Activated naive CD8-positive, alpha-beta T cell treated with anti-CD3 and anti-CD28 coated beads for 36 hours (primary cell): ENCODE results near the gene RPL36. TPM values are rescaled to one million over a fixed set of nuclear protein-coding genes. Genes with fewer than 3 reads are reported as not detected.
"Not testable (repeated sequence)": the region's sequence is repeated elsewhere in the genome, so short reads cannot be mapped to it uniquely, and the experiment has no call there.

ENCODE experiments used
- DNase-seq: peaks from one replicate; pipeline ENCODE4 v3.0.0; 2021
- H3K27ac Mint-ChIP-seq: one replicate; pipeline ENCODE4 v1.8.0; 2022; ENCODE audit warnings: mild to moderate bottlenecking, moderate library complexity, mixed read lengths
- H3K27me3 Mint-ChIP-seq: one replicate; pipeline ENCODE4 v1.8.0; 2022; ENCODE audit warnings: mild to moderate bottlenecking, mixed read lengths
- H3K36me3 Mint-ChIP-seq: one replicate; pipeline ENCODE4 v1.8.0; 2021; ENCODE audit warnings: mild to moderate bottlenecking, mixed read lengths
- H3K4me1 Mint-ChIP-seq: one replicate; pipeline ENCODE4 v1.8.0; 2021; ENCODE audit warnings: mixed read lengths
- H3K4me3 Mint-ChIP-seq: one replicate; pipeline ENCODE4 v1.8.0; 2022; ENCODE audit warnings: mild to moderate bottlenecking, moderate library complexity, mixed read lengths
- H3K9me3 Mint-ChIP-seq: one replicate; pipeline ENCODE4 v1.8.0; 2022; ENCODE audit warnings: mixed read lengths
- total RNA-seq, 2 experiments: library from RNA; stranded (reverse); gene quantifications; one replicate each; pipeline ENCODE4 v1.2.3, GENCODE V29; 2021

The RPL36 gene
- total RNA-seq, 2 experiments from 2014 or later, result 1,649 to 1,711 TPM

- no peak for DNase-seq
- Mint-ChIP-seq H3K4me3 (peak overlapping the region; percentile 98), H3K27me3 (no peaks in the 10 kb centered on the region), H3K36me3 (peaks cover 7% of the 10 kb centered on the region), H3K9me3 (no peaks in the 10 kb centered on the region), H3K4me1 (peaks cover 13% of the 10 kb centered on the region), H3K27ac (peak overlapping the region; percentile 94)
Measured at GRCh38 chr19:5680084-5680436, 10.0 kb upstream of the RPL36 start.

DNA sequence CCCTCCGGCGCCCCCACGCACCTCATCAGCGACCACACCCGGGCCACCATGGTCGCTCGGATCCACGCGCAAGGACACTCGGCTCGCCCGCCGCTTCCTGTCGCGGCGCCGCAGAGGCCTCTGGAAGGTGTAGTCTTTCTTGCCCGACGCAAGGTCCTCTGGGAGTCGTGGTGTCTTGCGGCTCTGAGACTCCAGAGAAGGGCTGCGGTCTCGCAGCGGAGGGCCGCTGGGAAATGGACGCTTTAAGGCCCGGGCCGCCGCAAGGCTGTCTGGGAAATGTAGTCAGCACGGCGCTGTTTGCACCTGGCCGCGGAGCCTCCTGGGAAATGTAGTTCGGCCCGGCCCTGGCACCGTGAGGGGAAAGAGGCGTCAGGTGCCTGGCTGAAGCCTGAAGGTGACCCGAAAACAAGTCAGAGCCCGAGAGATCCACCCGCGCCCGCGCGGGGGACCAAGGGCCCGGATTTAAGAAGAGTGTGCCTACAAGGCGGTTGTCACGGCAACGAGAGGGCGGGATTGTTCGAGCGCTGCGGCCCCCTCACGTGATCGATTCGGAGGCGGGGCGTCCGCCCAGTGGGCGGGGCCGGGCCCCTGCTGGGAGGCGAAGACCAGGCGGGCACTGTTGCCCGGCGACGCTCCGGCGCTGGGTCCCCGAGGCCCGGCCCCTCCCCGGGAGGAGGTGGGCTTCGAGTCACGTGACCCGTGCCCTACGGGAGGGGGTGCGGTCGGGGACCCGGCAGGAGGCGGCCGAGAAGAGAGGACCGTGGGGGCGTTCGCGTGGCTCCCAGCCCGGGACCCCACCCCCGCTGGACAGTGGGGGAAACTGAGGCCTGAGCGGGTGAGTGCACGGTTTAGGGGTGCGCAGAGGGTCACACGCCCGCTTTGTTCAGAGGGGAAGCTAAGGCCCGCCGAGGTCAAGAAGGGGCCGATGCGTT lies 9.4 kb upstream of the RPL36 start, which contains the start of the genes HSD11B1L and MICOS13:
Gene HSD11B1L, plus strand, starts transcription at position 591 of the 932 bp plus-strand sequence. CDS start 3,806 bp downstream, outside the sequence.
Gene MICOS13, minus strand, starts transcription at position 80 of the 932 bp plus-strand sequence. Its CDS starts 30 bp downstream, at position 50.
- H3K36me3 Mint-ChIP-seq, result peaks cover 5% of the 10 kb centered on the region
- H3K27ac Mint-ChIP-seq, result peak within 1 kb of the TSS; percentile 94
- H3K4me1 Mint-ChIP-seq, result peaks cover 13% of the 10 kb centered on the region
- peak; percentile 97 for DNase-seq
- H3K27me3 Mint-ChIP-seq, result no peaks in the 10 kb centered on the region
- H3K9me3 Mint-ChIP-seq, result no peaks in the 10 kb centered on the region
- H3K4me3 Mint-ChIP-seq, result peak within 1 kb of the TSS; percentile 98

DNA sequence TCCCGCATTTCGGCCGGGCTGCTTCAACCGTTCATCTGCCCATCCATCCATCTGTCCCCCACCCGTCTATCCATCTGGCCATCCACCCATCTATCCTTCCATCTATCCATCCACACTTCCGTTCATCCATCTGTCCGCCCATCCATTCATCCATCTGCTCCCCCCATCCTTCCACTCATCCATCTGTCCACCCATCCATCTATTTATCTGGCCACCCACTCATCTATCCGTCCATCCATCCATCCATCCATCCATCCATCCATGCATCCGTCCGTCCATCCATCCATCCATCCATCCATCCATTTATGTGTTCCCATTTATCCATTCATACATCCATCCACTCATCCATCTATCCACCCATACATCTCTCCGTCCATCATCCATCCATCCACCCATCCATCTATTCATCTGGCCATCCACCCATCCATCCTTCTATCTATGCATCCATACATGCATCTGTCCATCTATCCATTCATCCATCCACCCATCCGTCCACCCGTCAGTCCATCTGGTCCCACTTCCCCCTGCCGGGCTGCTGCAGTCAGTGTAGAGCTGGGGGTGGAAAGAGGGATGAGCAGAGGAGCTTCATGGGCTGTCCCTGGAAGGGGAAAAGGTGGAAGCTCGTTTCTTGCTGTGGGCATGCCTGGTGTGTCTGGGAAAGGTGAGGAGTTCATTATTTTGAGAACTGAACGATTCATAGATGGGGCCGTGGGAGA lies 8.5 kb upstream of the RPL36 start:
- H3K4me3 Mint-ChIP-seq, result peak overlapping the region; percentile 50
- H3K4me1 Mint-ChIP-seq, result peaks cover 14% of the 10 kb centered on the region
- DNase-seq, result no peak
- H3K27ac Mint-ChIP-seq, result peak overlapping the region; percentile 5
- no peaks in the 10 kb centered on the region for H3K9me3 Mint-ChIP-seq
- H3K36me3 Mint-ChIP-seq, result peaks cover 4% of the 10 kb centered on the region
- no peaks in the 10 kb centered on the region for H3K27me3 Mint-ChIP-seq

DNA sequence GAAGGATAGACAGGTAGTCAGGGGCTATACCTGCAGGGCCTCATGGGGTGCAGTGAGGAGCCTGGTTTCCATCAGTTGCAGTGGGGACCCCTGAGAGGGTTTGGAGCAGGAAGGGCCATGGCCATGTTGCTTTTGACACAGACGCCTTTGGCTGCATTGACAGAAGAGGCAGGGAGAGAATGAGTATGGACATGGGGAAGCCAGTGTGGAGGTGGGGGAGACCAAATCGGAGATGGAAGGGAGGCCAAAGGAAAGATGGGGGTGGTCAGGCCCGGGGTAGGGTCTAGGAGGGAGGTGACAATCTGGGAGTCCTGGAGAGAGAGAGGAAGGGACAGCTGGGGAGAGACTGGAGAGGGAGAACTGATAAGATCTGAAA lies 8.0 kb upstream of the RPL36 start:
- Mint-ChIP-seq H3K9me3 (no peaks in the 10 kb centered on the region), H3K27ac (peak overlapping the region; percentile 5), H3K36me3 (peaks cover 4% of the 10 kb centered on the region), H3K27me3 (no peaks in the 10 kb centered on the region), H3K4me1 (peaks cover 14% of the 10 kb centered on the region), H3K4me3 (peak overlapping the region; percentile 1)
- no peak for DNase-seq

- DNase-seq, result no peak
- no peak overlapping the region for H3K27ac Mint-ChIP-seq
- peaks cover 4% of the 10 kb centered on the region for H3K36me3 Mint-ChIP-seq
- no peaks in the 10 kb centered on the region for H3K27me3 Mint-ChIP-seq
- H3K4me1 Mint-ChIP-seq, result peaks cover 14% of the 10 kb centered on the region
- H3K9me3 Mint-ChIP-seq, result no peaks in the 10 kb centered on the region
- no peak overlapping the region for H3K4me3 Mint-ChIP-seq
Measured at GRCh38 chr19:5683177-5683886, 6.8 kb upstream of the RPL36 start.

GRCh38 chr19:5684694-5685430 lies 5.2 kb upstream of the RPL36 start:
- peaks cover 13% of the 10 kb centered on the region for H3K4me1 Mint-ChIP-seq
- no peak overlapping the region for H3K4me3 Mint-ChIP-seq
- no peaks in the 10 kb centered on the region for H3K9me3 Mint-ChIP-seq
- DNase-seq, result no peak
- H3K36me3 Mint-ChIP-seq, result peaks cover 2% of the 10 kb centered on the region
- no peaks in the 10 kb centered on the region for H3K27me3 Mint-ChIP-seq
- no peak overlapping the region for H3K27ac Mint-ChIP-seq

DNA sequence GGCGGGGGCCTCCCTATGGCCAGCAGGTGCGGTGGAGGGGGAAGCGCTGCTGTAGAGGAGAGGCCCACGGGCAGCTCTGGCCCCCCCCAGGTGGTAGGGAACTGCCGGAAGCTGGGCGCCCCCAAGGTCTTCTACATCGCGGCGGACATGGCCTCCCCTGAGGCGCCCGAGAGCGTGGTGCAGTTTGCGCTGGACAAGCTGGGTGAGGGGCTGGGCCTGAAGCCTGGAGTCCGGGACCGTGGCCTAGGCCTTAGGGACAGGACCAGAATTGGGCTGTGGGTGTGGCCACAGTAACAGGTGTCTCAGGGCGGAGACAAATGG lies 3.8 kb upstream of the RPL36 start:
- H3K4me1 Mint-ChIP-seq, result peaks cover 20% of the 10 kb centered on the region
- H3K36me3 Mint-ChIP-seq, result peaks cover 14% of the 10 kb centered on the region
- no peaks in the 10 kb centered on the region for H3K9me3 Mint-ChIP-seq
- DNase-seq, result no peak
- peak overlapping the region; percentile 86 for H3K27ac Mint-ChIP-seq
- H3K4me3 Mint-ChIP-seq, result peak overlapping the region; percentile 81
- peaks cover 8% of the 10 kb centered on the region for H3K27me3 Mint-ChIP-seq

- peaks cover 8% of the 10 kb centered on the region for H3K27me3 Mint-ChIP-seq
- H3K36me3 Mint-ChIP-seq, result peaks cover 18% of the 10 kb centered on the region
- DNase-seq, result peak; percentile 99
- no peaks in the 10 kb centered on the region for H3K9me3 Mint-ChIP-seq
- peak overlapping the region; percentile 86 for H3K27ac Mint-ChIP-seq
- H3K4me1 Mint-ChIP-seq, result peaks cover 16% of the 10 kb centered on the region
- H3K4me3 Mint-ChIP-seq, result peak overlapping the region; percentile 81
Measured at GRCh38 chr19:5686647-5687359, 3.3 kb upstream of the RPL36 start.

GRCh38 chr19:5687360-5688198 lies 2.5 kb upstream of the RPL36 start:
- Mint-ChIP-seq H3K27ac (no peak overlapping the region), H3K9me3 (no peaks in the 10 kb centered on the region), H3K27me3 (peaks cover 15% of the 10 kb centered on the region), H3K4me1 (peaks cover 19% of the 10 kb centered on the region), H3K36me3 (peaks cover 26% of the 10 kb centered on the region), H3K4me3 (peak overlapping the region; percentile 25)
- DNase-seq, result no peak

DNA sequence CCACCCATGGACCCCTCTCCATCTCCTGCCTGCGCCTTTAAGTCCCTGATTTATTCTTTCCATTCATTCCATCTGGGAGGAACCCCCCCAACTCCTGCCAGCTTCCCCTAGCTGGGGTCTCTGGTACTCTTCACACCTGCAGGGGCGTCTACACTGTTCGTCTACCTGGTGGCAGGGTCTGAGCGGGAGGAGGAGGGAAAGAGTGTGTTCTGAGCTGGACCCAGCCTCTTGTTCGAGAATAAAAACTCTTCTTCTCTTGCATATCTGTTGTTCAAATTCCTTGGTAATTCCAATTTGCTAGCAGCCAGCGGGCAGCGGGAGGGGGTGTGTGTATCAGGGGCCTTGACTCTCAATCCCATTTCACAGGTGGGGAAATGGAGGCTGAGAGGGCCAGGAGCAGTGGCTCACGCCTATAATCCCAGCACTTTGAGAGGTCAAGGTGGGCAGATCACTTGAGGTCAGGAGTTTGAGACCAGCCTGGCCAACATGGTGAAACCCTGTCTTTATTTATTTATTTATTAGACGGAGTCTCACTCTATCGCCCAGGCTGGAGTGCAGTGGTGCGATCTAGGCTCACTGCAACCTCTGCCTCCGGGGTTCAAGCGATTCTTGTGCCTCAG lies 1.7 kb upstream of the RPL36 start:
- not testable (repeated sequence) for H3K27ac Mint-ChIP-seq, DNase-seq, H3K9me3 Mint-ChIP-seq
- Mint-ChIP-seq H3K36me3 (peaks cover 34% of the 10 kb centered on the region), H3K4me1 (peaks cover 22% of the 10 kb centered on the region), H3K27me3 (peaks cover 15% of the 10 kb centered on the region), H3K4me3 (peak overlapping the region; percentile 8)

DNA sequence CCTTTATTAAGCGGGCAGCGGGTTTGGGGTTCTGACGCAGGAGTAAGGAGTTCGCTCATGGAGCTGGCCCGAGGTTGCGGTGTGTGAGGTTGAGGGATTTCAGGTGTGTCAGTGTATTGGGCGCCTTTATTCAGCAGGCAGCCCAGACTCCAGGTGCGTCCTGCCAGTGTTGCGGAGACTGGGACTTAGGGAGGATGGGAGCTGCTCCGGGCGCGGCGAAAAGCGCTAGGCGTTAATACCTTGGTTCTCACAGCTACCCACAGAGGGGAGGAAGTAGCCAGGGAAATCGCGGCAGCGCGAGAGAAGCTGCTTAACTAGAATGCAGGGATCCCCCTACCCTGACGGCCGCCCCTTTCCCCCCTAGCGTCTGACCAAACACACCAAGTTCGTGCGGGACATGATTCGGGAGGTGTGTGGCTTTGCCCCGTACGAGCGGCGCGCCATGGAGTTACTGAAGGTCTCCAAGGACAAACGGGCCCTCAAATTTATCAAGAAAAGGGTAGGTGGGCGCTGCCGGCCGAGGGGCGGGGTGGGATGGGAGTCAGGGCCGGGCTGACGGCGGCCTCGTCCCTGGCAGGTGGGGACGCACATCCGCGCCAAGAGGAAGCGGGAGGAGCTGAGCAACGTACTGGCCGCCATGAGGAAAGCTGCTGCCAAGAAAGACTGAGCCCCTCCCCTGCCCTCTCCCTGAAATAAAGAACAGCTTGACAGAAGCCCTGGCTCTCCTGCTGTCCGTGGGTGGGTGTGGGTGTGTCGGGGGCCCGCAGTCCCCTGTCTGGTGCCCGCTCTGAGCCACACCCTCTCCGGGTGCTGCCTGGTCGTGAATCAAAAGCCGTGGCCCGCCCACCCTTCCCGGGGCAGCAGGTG lies 1.1 kb downstream of the RPL36 start:
- peaks cover 15% of the 10 kb centered on the region for H3K27me3 Mint-ChIP-seq
- H3K36me3 Mint-ChIP-seq, result peaks cover 47% of the 10 kb centered on the region
- peak; percentile 76 for DNase-seq
- H3K27ac Mint-ChIP-seq, result peak overlapping the region; percentile 99
- H3K4me3 Mint-ChIP-seq, result peak overlapping the region; percentile 99
- H3K4me1 Mint-ChIP-seq, result peaks cover 21% of the 10 kb centered on the region
- H3K9me3 Mint-ChIP-seq, result no peaks in the 10 kb centered on the region
